ENCODE measurements around the gene CLIP2. TPM values are rescaled to one million over a fixed set of nuclear protein-coding genes. Genes with fewer than 3 reads are reported as not detected.
"Not testable (repeated sequence)": the region's sequence is repeated elsewhere in the genome, so short reads cannot be mapped to it uniquely, and the experiment has no call there.

The CLIP2 gene
- total RNA-seq, 1 donor from 2014 or later = 24.3 TPM

DNA sequence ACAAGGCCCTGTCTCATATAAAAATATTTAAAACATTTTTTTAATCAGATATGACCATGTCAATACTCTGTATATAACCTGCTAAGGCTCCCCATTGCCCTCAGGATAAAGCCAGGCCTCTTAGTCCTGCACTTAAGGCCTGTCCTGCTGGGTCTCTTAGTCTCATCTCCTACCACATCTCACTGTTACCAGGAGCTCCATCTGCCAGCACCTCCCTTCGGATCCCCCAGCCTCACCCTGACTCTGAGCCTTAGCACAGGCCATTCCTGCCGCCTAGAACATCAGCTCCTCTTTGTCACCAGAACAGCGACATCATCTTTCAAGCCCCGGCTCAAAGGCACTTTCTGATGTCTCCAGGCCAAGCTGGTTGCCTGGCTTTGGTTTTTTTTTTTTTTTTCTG is 138.8 kb downstream of the CLIP2 start:
- intact Hi-C loops (cut with DNase I) = loop anchor here (10.0 kb wide), 1 partner anchor 277 kb away; no protein-coding TSS in a partner anchor
- H3K9me3 ChIP-seq = no peaks in the 10 kb centered on the region
- H3K27me3 ChIP-seq = no peaks in the 10 kb centered on the region
- no peak for ATAC-seq
- no peak overlapping the region for H3K27ac ChIP-seq
- DNase-seq = no peak
- H3K36me3 ChIP-seq = no peaks in the 10 kb centered on the region
- TF ChIP-seq, protein P1, sequence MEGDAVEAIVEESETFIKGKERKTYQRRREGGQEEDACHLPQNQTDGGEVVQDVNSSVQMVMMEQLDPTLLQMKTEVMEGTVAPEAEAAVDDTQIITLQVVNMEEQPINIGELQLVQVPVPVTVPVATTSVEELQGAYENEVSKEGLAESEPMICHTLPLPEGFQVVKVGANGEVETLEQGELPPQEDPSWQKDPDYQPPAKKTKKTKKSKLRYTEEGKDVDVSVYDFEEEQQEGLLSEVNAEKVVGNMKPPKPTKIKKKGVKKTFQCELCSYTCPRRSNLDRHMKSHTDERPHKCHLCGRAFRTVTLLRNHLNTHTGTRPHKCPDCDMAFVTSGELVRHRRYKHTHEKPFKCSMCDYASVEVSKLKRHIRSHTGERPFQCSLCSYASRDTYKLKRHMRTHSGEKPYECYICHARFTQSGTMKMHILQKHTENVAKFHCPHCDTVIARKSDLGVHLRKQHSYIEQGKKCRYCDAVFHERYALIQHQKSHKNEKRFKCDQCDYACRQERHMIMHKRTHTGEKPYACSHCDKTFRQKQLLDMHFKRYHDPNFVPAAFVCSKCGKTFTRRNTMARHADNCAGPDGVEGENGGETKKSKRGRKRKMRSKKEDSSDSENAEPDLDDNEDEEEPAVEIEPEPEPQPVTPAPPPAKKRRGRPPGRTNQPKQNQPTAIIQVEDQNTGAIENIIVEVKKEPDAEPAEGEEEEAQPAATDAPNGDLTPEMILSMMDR (IDR thresholded peaks at IDR 0.05) = no peak
- H3K4me3 ChIP-seq = no peak overlapping the region
- no peaks in the 10 kb centered on the region for H3K4me1 ChIP-seq

DNA sequence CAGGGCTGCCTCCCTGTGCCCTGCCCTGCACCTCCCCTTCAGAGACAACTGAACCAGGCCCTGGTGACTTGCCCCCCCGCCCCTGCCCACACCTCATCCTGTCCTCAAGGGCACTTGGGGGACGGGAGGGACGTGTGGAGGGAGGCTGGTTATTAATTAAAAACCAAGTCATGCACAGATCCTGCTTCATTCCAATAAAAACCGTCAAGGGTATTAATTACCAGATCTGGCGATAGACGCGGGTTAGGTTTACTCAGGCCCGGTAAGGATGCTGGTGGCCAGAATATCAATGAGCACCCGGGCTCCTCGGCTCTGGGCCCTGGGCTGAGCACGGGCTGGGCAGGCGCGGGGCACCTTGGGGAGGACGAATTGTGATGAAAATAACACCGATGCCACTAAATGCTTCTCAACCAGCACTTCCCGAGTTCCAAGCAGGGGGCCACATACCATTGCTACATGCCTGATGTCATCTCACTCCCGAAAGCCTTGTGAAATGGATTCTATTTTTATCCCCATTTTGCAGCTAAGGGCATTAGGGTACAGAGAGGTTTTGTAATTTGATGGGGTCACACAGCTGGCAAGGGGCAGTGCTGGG is 140.0 kb downstream of the CLIP2 start:
- Histone ChIP-seq H3K27ac (no peak overlapping the region), H3K36me3 (no peaks in the 10 kb centered on the region), H3K9me3 (no peaks in the 10 kb centered on the region), H3K27me3 (no peaks in the 10 kb centered on the region), H3K4me1 (no peaks in the 10 kb centered on the region), H3K4me3 (no peak overlapping the region)
- peak; percentile 61 for ATAC-seq
- TF ChIP-seq, protein P1 (IDR thresholded peaks at IDR 0.05) = no peak
- intact Hi-C loops (cut with DNase I) = loop anchor here (10.0 kb wide), 1 partner anchor 276 kb away; no protein-coding TSS in a partner anchor
- DNase-seq = no peak

DNA sequence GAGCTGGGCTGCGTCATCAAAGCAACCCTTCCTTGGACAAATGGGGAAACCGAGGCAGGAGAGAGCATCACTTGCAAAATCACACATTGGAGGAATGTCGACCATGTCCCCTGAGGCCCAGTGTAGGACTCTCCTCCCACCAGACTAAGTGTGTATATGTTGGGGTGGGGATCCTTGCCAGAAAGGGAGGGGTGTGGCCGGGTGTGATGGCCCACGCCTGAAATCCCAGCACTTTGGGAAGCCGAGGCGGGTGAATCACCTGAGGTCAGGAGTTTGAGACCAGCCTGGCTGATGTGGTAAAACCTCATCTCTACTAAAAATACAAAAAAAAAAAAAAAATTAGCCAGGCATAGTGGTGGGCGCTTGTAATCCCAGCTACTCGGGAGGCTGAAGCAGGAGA is 141.2 kb downstream of the CLIP2 start:
- H3K4me3 ChIP-seq; H3K36me3 ChIP-seq; H3K9me3 ChIP-seq; ATAC-seq; DNase-seq; H3K4me1 ChIP-seq; H3K27me3 ChIP-seq; intact Hi-C loops (cut with DNase I); H3K27ac ChIP-seq: not testable (repeated sequence)

DNA sequence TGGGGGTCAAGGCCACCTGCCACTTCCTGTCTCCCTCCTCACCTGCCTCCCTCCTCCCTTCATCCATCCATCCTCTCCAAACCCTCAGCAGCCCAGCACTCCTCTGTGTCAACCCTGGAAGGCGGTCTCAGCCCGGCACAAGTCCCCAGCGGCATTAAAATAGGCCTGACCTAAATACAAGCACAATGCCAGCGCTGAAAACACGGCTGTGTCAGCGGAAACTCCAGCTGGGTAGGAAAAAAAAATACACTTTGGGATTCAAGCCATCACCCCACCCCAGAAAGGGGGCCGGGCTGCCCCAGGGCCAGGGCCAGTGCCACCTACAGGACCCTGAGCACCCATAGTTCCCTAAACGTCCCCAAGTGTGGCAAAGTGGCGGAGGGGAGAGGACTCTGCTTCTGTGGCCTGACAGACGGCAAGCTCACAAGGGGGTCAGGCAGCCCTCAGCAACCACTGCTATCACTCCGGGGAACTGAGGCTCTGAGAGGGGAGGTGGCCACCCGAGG is 141.8 kb downstream of the CLIP2 start:
- Histone ChIP-seq H3K4me3 (no peak overlapping the region), H3K27me3 (no peaks in the 10 kb centered on the region), H3K4me1 (no peaks in the 10 kb centered on the region), H3K27ac (no peak overlapping the region), H3K36me3 (no peaks in the 10 kb centered on the region), H3K9me3 (no peaks in the 10 kb centered on the region)
- DNase-seq = no peak
- intact Hi-C loops (cut with DNase I) = no loop called here
- peak; percentile 9 for ATAC-seq
- TF ChIP-seq, protein P1 (IDR thresholded peaks at IDR 0.05) = no peak

DNA sequence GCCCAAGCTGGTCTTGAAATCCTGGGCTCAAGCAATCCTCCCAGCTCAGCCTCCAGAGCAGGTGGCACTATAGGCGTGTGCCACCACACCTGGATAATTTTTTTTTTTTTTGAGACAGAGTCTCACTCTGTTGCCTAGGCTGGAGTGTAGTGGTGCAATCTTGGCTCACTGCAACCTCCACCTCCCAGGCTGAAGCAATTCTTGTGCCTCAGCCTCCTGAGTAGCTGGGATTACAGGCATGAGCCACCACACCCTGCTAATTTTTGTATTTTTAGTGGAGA is 148.0 kb downstream of the CLIP2 start:
- H3K27ac ChIP-seq; H3K4me3 ChIP-seq; H3K36me3 ChIP-seq; H3K4me1 ChIP-seq; ATAC-seq; H3K27me3 ChIP-seq; H3K9me3 ChIP-seq; DNase-seq; intact Hi-C loops (cut with DNase I): not testable (repeated sequence)

DNA sequence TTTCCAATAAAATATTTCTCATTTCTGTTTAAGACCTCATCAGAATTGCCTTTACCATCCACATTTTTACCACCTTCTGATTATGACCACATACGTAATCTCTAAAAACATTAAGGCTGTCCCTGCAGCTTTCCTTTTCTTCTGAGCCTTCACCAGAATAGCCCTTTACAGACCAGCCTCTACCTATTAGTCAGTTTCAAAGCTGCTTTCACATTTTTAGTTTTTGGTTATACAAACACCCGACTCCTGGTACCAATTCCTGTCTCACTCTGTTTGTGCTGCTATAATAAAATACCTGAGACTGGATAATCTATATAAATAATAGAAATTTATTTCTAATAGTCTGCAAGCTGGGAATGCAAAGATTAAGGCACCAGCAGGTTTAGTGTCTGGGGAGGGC is 149.1 kb downstream of the CLIP2 start:
- TF ChIP-seq, protein P1 (IDR thresholded peaks at IDR 0.05) = no peak
- intact Hi-C loops (cut with DNase I) = no loop called here
- no peak overlapping the region for H3K4me3 ChIP-seq
- no peaks in the 10 kb centered on the region for H3K36me3 ChIP-seq
- DNase-seq (no peak), ATAC-seq (no peak)
- no peaks in the 10 kb centered on the region for H3K9me3 ChIP-seq
- H3K4me1 ChIP-seq = no peaks in the 10 kb centered on the region
- H3K27me3 ChIP-seq = no peaks in the 10 kb centered on the region
- H3K27ac ChIP-seq = no peak overlapping the region

DNA sequence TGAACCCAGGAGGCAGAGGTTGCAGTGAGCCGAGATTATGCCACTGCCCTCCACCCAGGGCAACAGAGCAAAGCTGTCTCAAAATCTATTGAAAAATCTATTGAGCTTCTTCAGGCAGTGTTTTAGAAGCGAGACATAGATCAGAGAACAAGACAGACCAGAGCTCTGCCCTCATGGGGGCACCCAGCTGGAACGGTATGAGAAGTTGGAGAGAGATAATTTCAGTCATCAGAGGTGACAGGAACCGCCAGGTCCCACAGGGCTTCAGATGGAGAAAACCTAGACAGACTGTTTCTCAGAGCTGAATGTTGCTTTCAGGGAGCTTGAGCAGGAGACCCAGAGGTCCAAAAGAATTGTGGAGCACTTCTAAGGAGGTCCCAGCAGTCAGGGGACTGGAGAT is 150.3 kb downstream of the CLIP2 start:
- intact Hi-C loops (cut with DNase I) = no loop called here
- Histone ChIP-seq H3K4me3 (no peak overlapping the region), H3K36me3 (no peaks in the 10 kb centered on the region), H3K27me3 (no peaks in the 10 kb centered on the region), H3K27ac (no peak overlapping the region), H3K4me1 (no peaks in the 10 kb centered on the region), H3K9me3 (no peaks in the 10 kb centered on the region)
- TF ChIP-seq, protein P1 (IDR thresholded peaks at IDR 0.05) = no peak
- ATAC-seq = no peak
- DNase-seq = no peak

DNA sequence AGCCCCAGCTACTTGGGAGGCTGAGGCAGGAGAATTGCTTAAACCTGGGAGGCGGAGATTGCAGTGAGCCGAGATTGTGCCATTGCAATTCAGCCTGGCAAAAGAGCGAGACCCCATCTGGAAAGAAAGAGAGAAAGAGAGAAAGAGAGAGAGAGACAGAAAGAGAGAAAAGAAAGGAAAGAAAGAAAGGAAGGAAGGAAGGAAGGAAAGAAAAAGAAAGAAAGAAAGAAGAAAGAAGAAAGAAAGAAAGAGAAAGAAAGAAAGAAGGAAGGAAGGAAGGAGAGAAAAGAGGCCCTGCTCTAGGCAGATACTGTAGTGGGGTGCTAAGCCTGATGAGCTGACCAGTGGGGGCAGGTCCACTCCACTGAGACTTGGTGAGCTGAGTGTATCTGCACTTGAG is 150.9 kb downstream of the CLIP2 start:
- H3K36me3 ChIP-seq; H3K27me3 ChIP-seq; H3K27ac ChIP-seq; H3K4me1 ChIP-seq; ATAC-seq; DNase-seq; H3K9me3 ChIP-seq; intact Hi-C loops (cut with DNase I); H3K4me3 ChIP-seq: not testable (repeated sequence)
